K562 (cell line): ENCODE measurements around the gene PEX13. TPM values are rescaled to one million over a fixed set of nuclear protein-coding genes. Genes with fewer than 3 reads are reported as not detected.

Source experiments
- ATF2 ChIP-seq: sonication (generic); formaldehyde crosslinking; IDR thresholded peaks from 2 replicates; pipeline ENCODE4 v1.8.1; 2022; ENCODE audit warnings: missing genetic modification reagents
- DACH1 ChIP-seq: fragments of 450-650 bp; IDR thresholded peaks from 2 replicates; pipeline ENCODE4 v1.6.1; 2018; ENCODE audit not compliant: partially characterized antibody
- NCOA1 ChIP-seq: fragments of 450-650 bp; IDR thresholded peaks from 2 replicates; pipeline ENCODE4 v1.6.1; 2016; ENCODE audit warnings: low read depth
- NEUROD1 ChIP-seq: fragments of 150-350 bp; IDR thresholded peaks from 2 replicates; pipeline ENCODE4 v1.6.1; 2014; ENCODE audit warnings: borderline replicate concordance, low read length, low read depth; ENCODE audit not compliant: partially characterized antibody
- PURB ChIP-seq: sonication (generic); formaldehyde crosslinking; IDR thresholded peaks from 2 replicates; pipeline ENCODE4 v1.9.0; 2021; ENCODE audit warnings: low read depth, mild to moderate bottlenecking, missing genetic modification reagents
- SOX6 ChIP-seq: fragments of 450-650 bp; IDR thresholded peaks from 2 replicates; pipeline ENCODE4 v1.6.1; 2014; ENCODE audit warnings: mild to moderate bottlenecking
- TRIM28 ChIP-seq: fragments of 450-650 bp; IDR thresholded peaks from 2 replicates; pipeline ENCODE4 v1.6.1; 2017
- ZFP30 ChIP-seq: fragments of 250-450 bp; sonication (Bioruptor Pico); IDR thresholded peaks from 2 replicates; pipeline ENCODE4 v1.8.0; 2022; ENCODE audit warnings: moderate library complexity, mild to moderate bottlenecking, inconsistent platforms, borderline replicate concordance
- ZNF133 ChIP-seq: fragments of 250-450 bp; sonication (Bioruptor Pico); IDR thresholded peaks from 2 replicates; pipeline ENCODE4 v1.4.0; 2020; ENCODE audit warnings: mild to moderate bottlenecking
- ZNF324 ChIP-seq: fragments of 250-450 bp; sonication (Bioruptor Pico); IDR thresholded peaks from 2 replicates; pipeline ENCODE4 v1.4.0; 2020; ENCODE audit warnings: mild to moderate bottlenecking
- polyA plus RNA-seq, 8 experiments: library from polyadenylated mRNA; depleted of rRNA in 4 of 8; stranded (reverse) in 5 of 8; unstranded in 3 of 8; fragments of >200 nt; fragmentation: Nextera tagmentation in 2 of 8; fragmentation: Illumina TruSeq in 1 of 8; extraction: Ambion mirVana in 2 of 8; extraction: Trizol in 1 of 8; gene quantifications; 2 replicates each; pipeline versions ENCODE4 v1.2.1 to v1.2.3, GENCODE V29; 2011 to 2014; ENCODE audit warnings: inconsistent platforms in 1 of 8, missing spikeins in 1 of 8
- total RNA-seq, 7 experiments: library from RNA; depleted of rRNA in 6 of 7; stranded (reverse); fragments of >200 nt in 6 of 7; fragmentation: Illumina TruSeq in 2 of 7; extraction: Trizol in 2 of 7; gene quantifications; 2 replicates each; pipeline versions ENCODE4 v1.2.1 to v1.2.3, GENCODE V29; 2011 to 2021; ENCODE audit warnings: low replicate concordance in 1 of 7
- TF ChIP-seq, protein P1 (sequence below): fragments of 450-650 bp; formaldehyde crosslinking; conservative IDR thresholded peaks from 2 replicates; pipeline ENCODE4 v1.4.0; 2022; ENCODE audit warnings: mild to moderate bottlenecking, missing genetic modification characterization
- TF ChIP-seq, protein P2 (sequence below): sonication (generic); formaldehyde crosslinking; IDR thresholded peaks from 2 replicates; pipeline ENCODE4 v1.8.1; 2023; ENCODE audit warnings: mild to moderate bottlenecking, missing genetic modification reagents, moderate library complexity
- TF ChIP-seq, protein P3 (sequence below): fragments of 200-800 bp; sonication (Bioruptor generic); IDR thresholded peaks from 2 replicates; pipeline ENCODE4 v1.6.1; 2016; ENCODE audit warnings: missing genetic modification characterization, missing compliant biosample characterization

PEX13 gene
- total and polyA plus RNA-seq, 9 of the 15 experiments (the other 6 are each of a cell fraction or from before 2014, with no cell fraction given), result 4.0 to 30.4 (median 18.8) TPM

DNA sequence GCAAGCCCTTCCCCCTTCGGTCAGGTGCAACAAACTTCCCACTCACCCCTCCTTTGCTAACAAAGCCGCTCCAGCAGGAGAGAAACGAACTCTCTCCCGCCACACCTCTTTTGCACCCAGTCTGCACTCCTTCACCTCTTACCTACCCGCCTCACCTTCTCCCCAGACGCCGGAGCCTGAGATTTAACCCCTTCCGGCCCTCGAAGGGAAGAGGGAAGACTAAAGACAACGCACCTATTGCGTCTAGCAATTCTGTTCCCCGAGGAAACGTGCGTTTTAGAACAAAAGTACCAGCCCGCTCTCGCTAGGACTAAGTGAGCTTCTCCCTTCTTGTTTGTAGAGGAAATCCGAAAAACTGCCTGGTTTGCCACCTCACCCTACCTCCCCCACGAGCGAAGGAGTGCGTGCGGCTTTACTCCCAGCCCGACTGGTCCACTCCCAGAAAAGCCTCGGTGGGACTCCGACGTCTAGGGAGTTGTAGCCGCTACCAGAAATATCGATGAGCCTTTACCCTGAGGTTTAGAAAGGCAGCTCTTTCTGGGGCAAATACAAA, 441 bp upstream of the PEX13 start (continued):
- TF ChIP-seq, protein P1, sequence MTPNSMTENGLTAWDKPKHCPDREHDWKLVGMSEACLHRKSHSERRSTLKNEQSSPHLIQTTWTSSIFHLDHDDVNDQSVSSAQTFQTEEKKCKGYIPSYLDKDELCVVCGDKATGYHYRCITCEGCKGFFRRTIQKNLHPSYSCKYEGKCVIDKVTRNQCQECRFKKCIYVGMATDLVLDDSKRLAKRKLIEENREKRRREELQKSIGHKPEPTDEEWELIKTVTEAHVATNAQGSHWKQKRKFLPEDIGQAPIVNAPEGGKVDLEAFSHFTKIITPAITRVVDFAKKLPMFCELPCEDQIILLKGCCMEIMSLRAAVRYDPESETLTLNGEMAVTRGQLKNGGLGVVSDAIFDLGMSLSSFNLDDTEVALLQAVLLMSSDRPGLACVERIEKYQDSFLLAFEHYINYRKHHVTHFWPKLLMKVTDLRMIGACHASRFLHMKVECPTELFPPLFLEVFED (CRISPR knock-in tag), result no peak
- TF ChIP-seq SOX6, result peak; percentile 17; the same call in 1 of the 2 replicates
- no peak for TF ChIP-seq DACH1
- TF ChIP-seq ATF2 (CRISPR knock-in tag), result no peak
- TF ChIP-seq TRIM28, result peak; percentile 73; the same call in 1 of the 2 replicates
- TF ChIP-seq NCOA1, result peak; percentile 98
- TF ChIP-seq, protein P2, sequence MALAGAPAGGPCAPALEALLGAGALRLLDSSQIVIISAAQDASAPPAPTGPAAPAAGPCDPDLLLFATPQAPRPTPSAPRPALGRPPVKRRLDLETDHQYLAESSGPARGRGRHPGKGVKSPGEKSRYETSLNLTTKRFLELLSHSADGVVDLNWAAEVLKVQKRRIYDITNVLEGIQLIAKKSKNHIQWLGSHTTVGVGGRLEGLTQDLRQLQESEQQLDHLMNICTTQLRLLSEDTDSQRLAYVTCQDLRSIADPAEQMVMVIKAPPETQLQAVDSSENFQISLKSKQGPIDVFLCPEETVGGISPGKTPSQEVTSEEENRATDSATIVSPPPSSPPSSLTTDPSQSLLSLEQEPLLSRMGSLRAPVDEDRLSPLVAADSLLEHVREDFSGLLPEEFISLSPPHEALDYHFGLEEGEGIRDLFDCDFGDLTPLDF (CRISPR knock-in tag), result no peak
- TF ChIP-seq ZNF133 (CRISPR knock-in tag), result no peak
- TF ChIP-seq ZNF324 (CRISPR knock-in tag), result 0 out of 2 replicates have a peak, but pooled peaks have one; percentile 31
- TF ChIP-seq NEUROD1, result peak; percentile 65
- no peak for TF ChIP-seq ZFP30 (CRISPR knock-in tag)
- TF ChIP-seq, protein P3, sequence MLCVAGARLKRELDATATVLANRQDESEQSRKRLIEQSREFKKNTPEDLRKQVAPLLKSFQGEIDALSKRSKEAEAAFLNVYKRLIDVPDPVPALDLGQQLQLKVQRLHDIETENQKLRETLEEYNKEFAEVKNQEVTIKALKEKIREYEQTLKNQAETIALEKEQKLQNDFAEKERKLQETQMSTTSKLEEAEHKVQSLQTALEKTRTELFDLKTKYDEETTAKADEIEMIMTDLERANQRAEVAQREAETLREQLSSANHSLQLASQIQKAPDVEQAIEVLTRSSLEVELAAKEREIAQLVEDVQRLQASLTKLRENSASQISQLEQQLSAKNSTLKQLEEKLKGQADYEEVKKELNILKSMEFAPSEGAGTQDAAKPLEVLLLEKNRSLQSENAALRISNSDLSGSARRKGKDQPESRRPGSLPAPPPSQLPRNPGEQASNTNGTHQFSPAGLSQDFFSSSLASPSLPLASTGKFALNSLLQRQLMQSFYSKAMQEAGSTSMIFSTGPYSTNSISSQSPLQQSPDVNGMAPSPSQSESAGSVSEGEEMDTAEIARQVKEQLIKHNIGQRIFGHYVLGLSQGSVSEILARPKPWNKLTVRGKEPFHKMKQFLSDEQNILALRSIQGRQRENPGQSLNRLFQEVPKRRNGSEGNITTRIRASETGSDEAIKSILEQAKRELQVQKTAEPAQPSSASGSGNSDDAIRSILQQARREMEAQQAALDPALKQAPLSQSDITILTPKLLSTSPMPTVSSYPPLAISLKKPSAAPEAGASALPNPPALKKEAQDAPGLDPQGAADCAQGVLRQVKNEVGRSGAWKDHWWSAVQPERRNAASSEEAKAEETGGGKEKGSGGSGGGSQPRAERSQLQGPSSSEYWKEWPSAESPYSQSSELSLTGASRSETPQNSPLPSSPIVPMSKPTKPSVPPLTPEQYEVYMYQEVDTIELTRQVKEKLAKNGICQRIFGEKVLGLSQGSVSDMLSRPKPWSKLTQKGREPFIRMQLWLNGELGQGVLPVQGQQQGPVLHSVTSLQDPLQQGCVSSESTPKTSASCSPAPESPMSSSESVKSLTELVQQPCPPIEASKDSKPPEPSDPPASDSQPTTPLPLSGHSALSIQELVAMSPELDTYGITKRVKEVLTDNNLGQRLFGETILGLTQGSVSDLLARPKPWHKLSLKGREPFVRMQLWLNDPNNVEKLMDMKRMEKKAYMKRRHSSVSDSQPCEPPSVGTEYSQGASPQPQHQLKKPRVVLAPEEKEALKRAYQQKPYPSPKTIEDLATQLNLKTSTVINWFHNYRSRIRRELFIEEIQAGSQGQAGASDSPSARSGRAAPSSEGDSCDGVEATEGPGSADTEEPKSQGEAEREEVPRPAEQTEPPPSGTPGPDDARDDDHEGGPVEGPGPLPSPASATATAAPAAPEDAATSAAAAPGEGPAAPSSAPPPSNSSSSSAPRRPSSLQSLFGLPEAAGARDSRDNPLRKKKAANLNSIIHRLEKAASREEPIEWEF (CRISPR knock-in tag), result no peak
- TF ChIP-seq PURB, result no peak
